NCI-H2227 (cell line): ENCODE results near the gene C22orf23.
"Not testable (repeated sequence)": the region's sequence is repeated elsewhere in the genome, so short reads cannot be mapped to it uniquely, and the experiment has no call there.

Experiments used
- DNase-seq: peaks from one replicate; lab custom pipeline; 2025; ENCODE audit not compliant: unreplicated experiment; lab: John Stamatoyannopoulos, UW

C22orf23 gene

GRCh38 chr22:37957232-37957631, 3.8 kb upstream of the C22orf23 start:
- DNase-seq, result no peak

- DNase-seq, result not testable (repeated sequence)
These were observed 2.5 kb upstream of the C22orf23 start for GRCh38 chr22:37955825-37956397.

- DNase-seq, result no peak
These were observed 1.3 kb upstream of the C22orf23 start for GRCh38 chr22:37954686-37955085.

GRCh38 chr22:37953062-37953436, 352 bp downstream of the C22orf23 start:
- no peak for DNase-seq

GRCh38 chr22:37952629-37953028, 772 bp downstream of the C22orf23 start:
- DNase-seq, result not testable (repeated sequence)

- DNase-seq, result no peak
These were observed 2.1 kb downstream of the C22orf23 start for GRCh38 chr22:37951305-37951704.

- DNase-seq, result not testable (repeated sequence)
These were observed 6.1 kb downstream of the C22orf23 start for GRCh38 chr22:37947142-37947795.

- DNase-seq, result not testable (repeated sequence)
These were observed 9.0 kb downstream of the C22orf23 start for GRCh38 chr22:37944423-37944822.

- no peak for DNase-seq
These were observed 9.6 kb downstream of the C22orf23 start for GRCh38 chr22:37943825-37944198.

- DNase-seq, result no peak
These were observed 10.1 kb downstream of the C22orf23 start for GRCh38 chr22:37943136-37943824.

GRCh38 chr22:37942133-37942532, 11.3 kb downstream of the C22orf23 start:
- DNase-seq, result no peak

GRCh38 chr22:37940698-37941376, 12.6 kb downstream of the C22orf23 start:
- DNase-seq, result no peak

- peak; percentile 74 for DNase-seq
These were observed 19.6 kb downstream of the C22orf23 start for GRCh38 chr22:37933711-37934376.

GRCh38 chr22:37932821-37933578, 20.4 kb downstream of the C22orf23 start:
- DNase-seq, result no peak

- DNase-seq, result no peak
These were observed 21.0 kb downstream of the C22orf23 start for GRCh38 chr22:37932401-37932800.

- no peak for DNase-seq
These were observed 21.5 kb downstream of the C22orf23 start for GRCh38 chr22:37931893-37932389.

GRCh38 chr22:37930952-37931440, 22.4 kb downstream of the C22orf23 start:
- no peak for DNase-seq

GRCh38 chr22:37930270-37930951, 23.0 kb downstream of the C22orf23 start:
- DNase-seq, result no peak

- no peak for DNase-seq
These were observed 24.0 kb downstream of the C22orf23 start for GRCh38 chr22:37929390-37929789.

- DNase-seq, result no peak
These were observed 25.8 kb downstream of the C22orf23 start for GRCh38 chr22:37927637-37927936.
